Epithelial cell of prostate (primary cell): Measurements from ENCODE around the gene UGCG.
"Not testable (repeated sequence)": the region's sequence is repeated elsewhere in the genome, so short reads cannot be mapped to it uniquely, and the experiment has no call there.

Experiments used
- DNase-seq: peaks from one replicate; pipeline ENCODE4 v3.0.0-alpha.2; 2011; ENCODE audit warnings: low read depth, low spot score
- H3K27ac ChIP-seq: fragments of 450-650 bp; 2 replicates; pipeline ENCODE4 v1.5.1; 2017; ENCODE audit warnings: mild to moderate bottlenecking

The UGCG gene

GRCh38 chr9:111944241-111944866 is 47.7 kb downstream of the UGCG start:
- H3K27ac ChIP-seq: peak overlapping the region; percentile 4
- DNase-seq: no peak

GRCh38 chr9:111945216-111945615 is 48.6 kb downstream of the UGCG start:
- no peak for DNase-seq
- no peak overlapping the region for H3K27ac ChIP-seq

GRCh38 chr9:111948109-111948508 is 51.5 kb downstream of the UGCG start:
- not testable (repeated sequence) for DNase-seq, H3K27ac ChIP-seq

- no peak overlapping the region for H3K27ac ChIP-seq
- no peak for DNase-seq
Observed at GRCh38 chr9:111948951-111949350, 52.3 kb downstream of the UGCG start.

GRCh38 chr9:111949919-111950318 is 53.3 kb downstream of the UGCG start:
- H3K27ac ChIP-seq: peak overlapping the region; percentile 17
- DNase-seq: no peak

GRCh38 chr9:111952559-111952958 is 55.9 kb downstream of the UGCG start:
- no peak overlapping the region for H3K27ac ChIP-seq
- no peak for DNase-seq

DNA sequence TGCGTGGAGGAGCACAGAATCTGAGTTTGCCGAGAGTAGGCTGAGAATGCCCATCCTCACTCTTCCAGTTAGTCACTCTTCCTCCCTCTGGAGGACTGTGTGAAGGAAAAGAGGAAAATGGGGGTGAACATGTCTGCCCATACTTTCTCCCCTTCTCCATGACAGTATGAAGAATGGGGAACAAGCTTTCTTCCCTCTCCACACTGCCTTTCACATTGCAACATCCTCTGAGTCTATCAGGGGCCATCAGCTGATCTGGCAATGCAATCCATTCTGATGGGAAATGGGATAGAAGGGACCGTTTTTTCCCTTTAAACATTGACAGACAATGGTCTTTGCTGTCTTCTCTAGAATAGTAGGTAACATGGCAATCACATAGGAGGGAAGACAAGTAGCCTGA is 56.8 kb downstream of the UGCG start:
- H3K27ac ChIP-seq: no peak overlapping the region
- no peak for DNase-seq

DNA sequence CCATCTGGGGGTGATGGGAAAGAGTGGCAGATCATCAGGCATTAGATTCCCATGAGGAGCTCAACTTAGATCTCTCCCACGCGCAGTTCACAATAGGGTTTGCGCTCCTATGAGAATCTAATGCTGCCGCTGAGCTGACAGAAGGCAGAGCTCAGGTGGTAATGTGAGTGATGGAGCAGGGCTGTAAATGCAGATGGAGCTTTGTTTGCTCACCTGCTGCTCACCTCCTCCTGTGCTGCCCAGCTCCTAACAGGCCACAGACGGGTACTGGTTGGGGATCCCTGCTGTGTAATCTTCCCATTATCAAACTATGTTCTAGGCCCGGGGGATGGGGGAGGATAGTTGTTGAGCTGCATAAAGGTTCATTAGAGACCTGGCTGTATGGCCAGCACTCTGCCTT is 58.4 kb downstream of the UGCG start:
- no peak for DNase-seq
- H3K27ac ChIP-seq: no peak overlapping the region

- DNase-seq: peak; percentile 92
- H3K27ac ChIP-seq: peak overlapping the region; percentile 97
Observed at GRCh38 chr9:111957856-111958631, 61.4 kb downstream of the UGCG start.

GRCh38 chr9:111959468-111960359 is 63.1 kb downstream of the UGCG start:
- H3K27ac ChIP-seq: peak overlapping the region; percentile 97
- DNase-seq: peak; percentile 99

GRCh38 chr9:111960485-111960884 is 63.9 kb downstream of the UGCG start:
- DNase-seq: not testable (repeated sequence)
- H3K27ac ChIP-seq: peak overlapping the region; percentile 97

DNA sequence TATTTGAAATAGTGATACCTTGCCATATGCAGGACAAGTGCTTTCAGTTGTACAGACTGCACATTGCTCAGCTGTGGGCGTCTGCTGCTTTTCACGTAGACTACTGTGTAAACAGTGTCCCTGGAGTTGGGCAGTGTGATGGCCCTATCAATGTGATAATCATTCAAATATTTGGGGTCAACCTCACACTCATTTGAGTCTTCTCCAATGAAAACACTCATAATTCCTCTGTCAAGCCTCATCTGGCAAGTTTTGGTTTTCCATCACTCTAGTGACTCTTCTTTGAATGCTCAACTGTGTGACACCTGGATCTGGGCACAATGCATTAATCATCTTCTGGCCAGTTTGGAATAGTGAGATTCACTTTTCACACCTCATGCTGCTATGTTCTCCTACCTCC is 64.4 kb downstream of the UGCG start:
- peak overlapping the region; percentile 97 for H3K27ac ChIP-seq
- DNase-seq: no peak

DNA sequence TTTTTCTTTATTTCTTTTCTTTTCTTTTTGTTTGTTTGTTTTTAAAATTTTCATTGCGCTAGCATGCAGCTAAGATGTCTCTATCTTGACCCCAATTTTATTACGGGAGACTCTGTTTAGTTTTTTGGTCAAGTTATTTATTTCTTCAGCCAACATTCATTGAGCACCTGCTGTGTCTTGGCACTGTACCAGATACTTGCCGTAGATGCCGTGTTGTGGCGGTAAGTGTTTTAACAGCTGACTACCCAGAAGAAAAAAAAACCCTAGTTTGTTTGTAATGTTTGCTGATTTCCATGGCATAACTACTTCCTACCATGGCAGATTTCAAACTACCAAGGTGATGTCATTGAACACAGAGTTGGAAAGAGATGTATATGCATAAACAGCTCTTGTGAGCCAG is 65.0 kb downstream of the UGCG start:
- H3K27ac ChIP-seq: peak overlapping the region; percentile 97
- no peak for DNase-seq

- no peak for DNase-seq
- H3K27ac ChIP-seq: peak overlapping the region; percentile 97
Observed at GRCh38 chr9:111962021-111962420, 65.4 kb downstream of the UGCG start.

GRCh38 chr9:111963995-111964394 is 67.4 kb downstream of the UGCG start:
- DNase-seq: no peak

GRCh38 chr9:111965566-111966019 is 69.0 kb downstream of the UGCG start:
- H3K27ac ChIP-seq: peak overlapping the region; percentile 90
- DNase-seq: peak; percentile 98

More at GRCh38 chr9:111963995-111964394, 67.4 kb downstream of the UGCG start:
- peak overlapping the region; percentile 90 for H3K27ac ChIP-seq

GRCh38 chr9:111966124-111966723 is 69.6 kb downstream of the UGCG start:
- peak overlapping the region; percentile 90 for H3K27ac ChIP-seq
- no peak for DNase-seq

DNA sequence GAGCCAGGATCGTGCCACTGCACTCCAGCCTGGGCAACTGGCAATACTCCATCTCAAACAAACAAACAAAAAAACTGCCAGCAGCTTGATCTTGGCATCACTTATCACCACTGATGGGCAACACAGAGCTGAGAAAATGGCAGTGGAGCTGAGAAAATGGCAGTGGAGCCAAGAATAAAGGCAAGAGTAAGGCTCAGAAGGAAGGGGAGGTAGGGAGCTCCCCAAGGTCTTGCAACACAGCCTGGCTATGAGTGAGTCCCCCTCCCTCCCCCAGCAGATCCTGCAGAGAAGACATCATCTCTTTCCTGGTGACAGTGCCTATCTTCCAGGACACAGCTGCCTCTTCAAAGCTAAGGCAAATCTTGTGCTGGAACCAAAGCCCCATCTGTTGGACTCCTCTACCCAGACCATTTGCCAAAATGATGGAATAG is 70.3 kb downstream of the UGCG start:
- H3K27ac ChIP-seq: no peak overlapping the region
- DNase-seq: no peak

- H3K27ac ChIP-seq: no peak overlapping the region
- DNase-seq: no peak
Observed at GRCh38 chr9:111967621-111968020, 71.0 kb downstream of the UGCG start.

GRCh38 chr9:111969061-111969460 is 72.4 kb downstream of the UGCG start:
- no peak overlapping the region for H3K27ac ChIP-seq
- no peak for DNase-seq
